ENCODE results near the gene TMEM151B.
"Not testable (repeated sequence)": the region's sequence is repeated elsewhere in the genome, so short reads cannot be mapped to it uniquely, and the experiment has no call there.

TMEM151B gene

DNA sequence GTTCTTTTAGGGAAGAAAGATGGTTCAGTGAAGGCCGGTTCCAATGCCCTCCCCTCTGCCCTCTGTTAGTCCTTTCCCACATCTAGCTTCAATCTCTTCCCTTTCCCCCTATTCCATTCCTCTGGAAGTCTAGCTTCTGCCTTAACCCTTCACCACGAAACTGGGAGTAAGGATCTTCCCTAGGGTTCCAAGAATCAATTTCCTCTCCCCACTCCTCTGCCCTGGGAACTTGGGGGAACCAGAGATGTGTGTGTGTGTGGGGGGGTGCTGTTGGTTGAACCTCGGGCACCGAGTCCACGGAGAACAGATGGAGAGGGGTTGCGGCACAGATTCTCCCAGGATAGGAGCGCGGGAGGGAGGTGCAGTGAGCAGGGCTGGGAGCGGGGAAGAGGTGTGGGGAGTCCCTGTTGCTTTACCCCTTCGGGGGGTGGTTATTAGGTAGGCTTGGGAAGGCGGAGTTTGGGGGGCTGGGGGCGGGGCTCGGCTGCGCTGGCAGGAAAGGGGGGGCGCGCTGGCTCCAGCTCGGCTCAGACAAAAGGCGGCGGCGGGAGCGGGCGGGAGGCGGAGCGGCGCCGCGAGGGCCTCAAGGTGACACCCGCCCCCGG is at the start of gene TMEM151B:
Gene TMEM151B, plus strand, starts transcription at position 530 of the 605 bp plus-strand sequence. CDS start 293 bp downstream, outside the sequence.
- peak; percentile 48 for DNase-seq

GRCh38 chr6:44220913-44221290 is 49.3 kb upstream of the TMEM151B start:
- DNase-seq: no peak

DNA sequence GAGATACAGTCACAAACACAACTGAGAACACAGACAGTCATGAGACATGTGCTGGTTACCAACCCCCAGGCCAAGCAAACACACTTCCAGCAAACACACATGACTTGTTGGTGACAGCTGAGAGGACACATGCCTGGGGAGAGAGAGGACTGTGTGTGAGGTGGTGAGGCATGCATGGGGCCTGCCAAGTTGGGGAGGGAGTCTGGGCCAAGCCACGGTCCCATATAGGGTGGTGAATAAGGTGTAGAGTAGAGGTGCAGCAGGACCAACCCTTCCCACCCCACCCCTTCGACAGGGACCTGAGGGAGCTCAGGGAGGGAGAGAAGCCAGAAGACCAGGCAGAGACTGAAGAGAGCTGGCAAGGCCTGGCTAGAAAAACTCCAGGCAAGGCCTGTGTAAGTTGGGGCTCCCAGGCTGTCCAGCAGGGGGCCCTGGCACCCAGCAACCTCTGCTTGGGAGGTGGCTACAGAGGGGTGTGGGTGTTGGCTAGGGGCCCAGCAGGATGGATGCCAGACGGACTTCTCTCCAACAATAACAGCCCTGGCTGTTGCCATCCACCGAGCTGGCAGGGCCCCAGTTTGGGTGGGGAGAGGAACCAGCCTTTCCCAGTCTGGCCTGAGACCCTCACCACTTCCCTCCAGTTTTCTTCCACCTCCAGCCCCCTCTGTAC is 48.8 kb upstream of the TMEM151B start:
- peak; percentile 28 for DNase-seq

GRCh38 chr6:44221961-44222335 is 48.3 kb upstream of the TMEM151B start:
- DNase-seq: no peak

GRCh38 chr6:44222486-44223318 is 47.5 kb upstream of the TMEM151B start:
- DNase-seq: no peak

- peak; percentile 79 for DNase-seq
Measured at GRCh38 chr6:44223319-44224028, 46.8 kb upstream of the TMEM151B start, which contains the start of gene SLC29A1. SLC29A1 (plus strand) TSS chr6:44223595; CDS start chr6:44227314, 3,719 bp downstream.

GRCh38 chr6:44224029-44224964 is 46.0 kb upstream of the TMEM151B start:
- DNase-seq: no peak

- DNase-seq: no peak
Measured at GRCh38 chr6:44224965-44225305, 45.3 kb upstream of the TMEM151B start.

DNA sequence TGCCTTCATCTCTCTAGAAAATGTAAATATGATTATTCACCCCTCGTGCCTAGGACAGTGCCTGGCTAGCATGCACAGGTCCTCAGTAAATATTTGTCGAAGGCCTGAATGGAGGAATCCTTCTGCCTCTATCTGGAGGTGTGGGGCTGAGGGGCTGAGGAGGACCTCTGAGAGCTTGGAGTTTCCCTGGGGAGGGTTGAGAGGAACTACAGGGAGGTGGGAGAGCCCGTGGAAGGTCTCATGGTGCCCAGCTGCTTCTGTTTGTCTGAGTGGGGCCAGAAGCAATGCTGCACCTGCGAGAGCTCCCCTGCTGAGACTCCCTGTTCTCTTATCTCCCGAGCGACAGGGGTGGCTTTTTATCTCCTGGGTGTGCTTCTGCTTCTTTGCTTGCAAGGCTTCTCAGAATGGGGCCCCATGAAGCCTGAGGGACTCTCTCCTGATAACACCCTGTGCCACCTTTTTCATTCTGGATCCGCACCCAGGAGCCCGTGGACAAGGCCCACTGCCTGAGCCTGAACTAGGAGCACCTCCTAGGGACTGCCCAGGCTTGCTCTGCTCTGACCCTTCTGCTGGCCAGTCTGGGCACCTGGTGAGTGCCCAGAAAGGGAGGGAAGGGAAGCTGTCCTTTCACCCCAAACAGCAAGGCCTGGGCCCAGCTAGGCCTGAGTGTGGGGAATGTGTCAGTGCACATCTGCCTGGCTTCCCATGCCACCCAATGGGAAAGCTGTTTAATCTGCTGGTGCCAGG is 44.5 kb upstream of the TMEM151B start:
- DNase-seq: no peak

- DNase-seq: no peak
Measured at GRCh38 chr6:44226368-44227147, 43.7 kb upstream of the TMEM151B start.

GRCh38 chr6:44227148-44227793 is 43.0 kb upstream of the TMEM151B start:
- no peak for DNase-seq

DNA sequence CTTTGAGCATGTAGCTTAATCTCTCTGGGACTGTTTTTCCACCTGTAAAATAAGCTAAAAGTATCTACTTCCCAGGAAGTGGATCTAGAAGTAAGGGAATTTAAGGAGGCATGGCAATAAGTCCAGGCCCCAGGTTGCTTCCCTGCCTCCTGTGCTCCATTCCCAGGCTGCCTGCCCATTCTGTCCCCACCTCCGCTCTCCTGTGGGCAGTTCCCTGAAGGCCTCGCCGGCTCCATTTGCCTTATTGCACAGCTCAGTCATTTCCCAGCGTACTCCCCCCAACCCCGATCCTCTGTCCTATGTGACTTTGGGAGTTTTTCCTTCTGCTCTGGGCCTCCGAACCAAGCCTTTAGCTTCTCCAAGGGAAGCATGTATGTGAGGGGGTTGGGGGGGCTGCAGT is 42.2 kb upstream of the TMEM151B start:
- DNase-seq: no peak

- no peak for DNase-seq
Measured at GRCh38 chr6:44228433-44228832, 41.8 kb upstream of the TMEM151B start.

- no peak for DNase-seq
Measured at GRCh38 chr6:44228836-44229235, 41.4 kb upstream of the TMEM151B start.

DNA sequence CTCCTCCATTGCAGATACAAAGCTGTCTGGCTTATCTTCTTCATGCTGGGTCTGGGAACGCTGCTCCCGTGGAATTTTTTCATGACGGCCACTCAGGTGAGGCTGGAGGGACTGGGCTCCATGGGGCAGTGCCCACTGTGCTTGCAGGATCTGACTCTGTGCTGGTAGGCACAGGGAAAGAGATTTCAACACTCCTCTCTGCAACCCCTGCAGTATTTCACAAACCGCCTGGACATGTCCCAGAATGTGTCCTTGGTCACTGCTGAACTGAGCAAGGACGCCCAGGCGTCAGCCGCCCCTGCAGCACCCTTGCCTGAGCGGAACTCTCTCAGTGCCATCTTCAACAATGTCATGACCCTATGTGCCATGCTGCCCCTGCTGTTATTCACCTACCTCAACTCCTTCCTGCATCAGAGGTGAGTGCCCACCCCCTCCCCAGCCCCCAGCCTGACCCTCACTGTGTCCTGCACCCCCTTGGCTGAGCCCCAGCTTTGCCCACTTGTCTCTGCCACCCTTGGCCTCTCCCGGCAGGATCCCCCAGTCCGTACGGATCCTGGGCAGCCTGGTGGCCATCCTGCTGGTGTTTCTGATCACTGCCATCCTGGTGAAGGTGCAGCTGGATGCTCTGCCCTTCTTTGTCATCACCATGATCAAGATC is 40.7 kb upstream of the TMEM151B start:
- no peak for DNase-seq

DNA sequence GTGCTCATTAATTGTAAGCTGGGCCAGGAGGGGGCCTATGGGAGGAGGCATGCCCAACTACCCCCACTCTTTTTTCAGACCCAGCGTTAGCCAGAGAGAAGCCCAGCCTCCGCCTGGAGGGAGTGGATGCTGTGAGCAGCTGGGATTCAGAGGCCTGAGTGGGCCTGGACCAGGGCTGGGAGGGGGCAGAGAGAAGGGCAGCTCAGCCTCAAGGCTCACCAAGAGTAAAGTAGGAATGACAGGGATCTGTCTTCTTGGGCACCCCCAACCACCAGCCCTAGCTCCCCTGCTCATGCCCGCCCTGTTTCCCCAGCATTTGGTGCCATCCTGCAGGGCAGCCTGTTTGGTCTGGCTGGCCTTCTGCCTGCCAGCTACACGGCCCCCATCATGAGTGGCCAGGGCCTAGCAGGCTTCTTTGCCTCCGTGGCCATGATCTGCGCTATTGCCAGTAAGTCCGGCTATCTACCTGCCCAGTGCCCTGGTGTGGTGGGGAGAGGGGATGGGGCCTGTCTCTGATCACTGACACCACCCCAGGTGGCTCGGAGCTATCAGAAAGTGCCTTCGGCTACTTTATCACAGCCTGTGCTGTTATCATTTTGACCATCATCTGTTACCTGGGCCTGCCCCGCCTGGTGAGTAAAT is 40.1 kb upstream of the TMEM151B start:
- DNase-seq: no peak

- DNase-seq: not testable (repeated sequence)
Measured at GRCh38 chr6:44231426-44231825, 38.8 kb upstream of the TMEM151B start.

DNA sequence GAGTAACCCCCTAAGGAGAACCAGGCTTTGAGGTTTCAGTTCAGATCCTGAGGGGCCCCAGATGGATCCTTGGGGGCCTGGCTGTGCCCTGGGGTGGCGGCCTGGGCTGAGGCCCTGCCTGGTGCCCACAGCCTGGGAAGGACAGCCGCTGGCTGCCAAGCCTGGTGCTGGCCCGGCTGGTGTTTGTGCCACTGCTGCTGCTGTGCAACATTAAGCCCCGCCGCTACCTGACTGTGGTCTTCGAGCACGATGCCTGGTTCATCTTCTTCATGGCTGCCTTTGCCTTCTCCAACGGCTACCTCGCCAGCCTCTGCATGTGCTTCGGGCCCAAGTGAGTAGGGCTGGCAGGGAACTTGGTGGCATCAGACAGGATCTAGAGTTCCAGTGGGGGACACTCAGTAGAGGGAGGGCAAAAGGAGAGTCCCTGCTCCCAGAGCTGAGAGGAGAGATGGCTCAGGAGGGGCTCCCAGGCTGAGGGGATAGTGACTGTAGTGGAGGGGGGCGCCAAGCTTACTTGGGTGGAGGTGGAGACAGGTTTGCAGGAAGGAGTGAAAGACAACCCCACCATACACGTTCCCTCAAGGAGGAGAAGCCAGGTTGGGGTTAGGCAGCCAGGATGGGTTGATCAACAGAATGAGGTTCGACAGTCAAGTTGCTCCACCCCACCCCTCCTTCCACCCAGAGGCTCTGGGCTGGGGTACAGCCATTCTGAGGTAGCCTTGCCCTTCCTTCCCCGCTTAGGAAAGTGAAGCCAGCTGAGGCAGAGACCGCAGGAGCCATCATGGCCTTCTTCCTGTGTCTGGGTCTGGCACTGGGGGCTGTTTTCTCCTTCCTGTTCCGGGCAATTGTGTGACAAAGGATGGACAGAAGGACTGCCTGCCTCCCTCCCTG is 37.3 kb upstream of the TMEM151B start:
- DNase-seq: no peak
